ELF-1 (cell line): ENCODE measurements around the gene AP2A2.

ENCODE experiments used
- DNase-seq: peaks from one replicate; pipeline ENCODE4 v3.0.0-alpha.2; 2016; ENCODE audit warnings: low read depth, low spot score

Gene AP2A2

DNA sequence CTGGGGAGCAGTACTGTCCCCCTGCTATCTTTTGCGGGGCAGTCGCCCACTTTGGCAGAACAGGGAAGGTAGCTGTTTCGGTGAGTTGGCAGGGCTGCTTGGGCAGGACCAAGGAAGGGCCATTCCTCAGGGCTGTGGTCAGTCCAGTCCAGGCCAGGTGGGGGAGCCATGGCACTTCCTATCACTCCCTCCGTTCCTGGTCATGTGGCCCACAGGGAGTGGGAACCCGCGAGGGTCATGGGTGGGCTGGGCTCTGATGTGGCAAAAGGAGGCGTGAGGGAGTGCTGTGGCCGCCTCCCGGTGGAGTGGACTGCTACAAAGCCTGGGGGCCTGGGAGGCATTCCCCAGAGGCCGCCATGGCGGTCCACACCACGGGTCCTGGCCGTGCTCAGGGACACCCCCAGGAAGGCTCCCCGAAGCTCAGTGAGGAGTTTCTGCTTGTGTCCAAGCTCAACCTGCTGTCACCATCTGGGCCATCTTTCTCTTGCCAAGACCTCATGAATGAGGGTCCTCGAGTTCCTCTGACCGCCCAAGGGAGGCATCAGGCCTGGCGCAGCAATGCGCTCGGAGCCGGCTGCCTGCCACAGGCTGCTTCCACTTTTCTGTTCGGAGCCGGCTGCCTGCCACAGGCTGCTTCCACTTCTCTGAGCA lies 27.0 kb upstream of the AP2A2 start:
- peak; percentile 42 for DNase-seq

DNA sequence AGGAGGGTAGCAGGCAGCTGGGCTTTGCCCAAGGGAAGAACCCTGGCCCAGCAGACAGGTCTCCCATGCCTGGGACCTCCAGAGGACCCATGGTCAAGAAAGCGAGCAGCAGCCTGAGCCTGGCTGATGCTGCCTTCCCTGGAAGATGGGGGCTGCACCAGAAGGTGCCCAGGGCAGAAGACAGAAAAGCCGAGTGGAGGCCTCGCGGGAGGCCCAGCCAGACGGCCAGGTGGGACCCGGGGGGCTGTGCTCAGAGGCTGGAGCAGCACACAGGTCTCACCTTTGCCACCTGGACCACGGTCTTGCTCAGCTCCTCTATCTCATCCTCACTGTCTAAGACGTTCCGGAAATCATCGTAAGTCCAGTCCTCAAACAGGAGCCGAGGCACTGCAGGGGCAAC lies 25.9 kb upstream of the AP2A2 start:
- DNase-seq, result no peak

- DNase-seq, result no peak
Observed at GRCh38 chr11:900545-900944, 25.1 kb upstream of the AP2A2 start.

- DNase-seq, result no peak
Observed at GRCh38 chr11:901452-902061, 24.1 kb upstream of the AP2A2 start.

DNA sequence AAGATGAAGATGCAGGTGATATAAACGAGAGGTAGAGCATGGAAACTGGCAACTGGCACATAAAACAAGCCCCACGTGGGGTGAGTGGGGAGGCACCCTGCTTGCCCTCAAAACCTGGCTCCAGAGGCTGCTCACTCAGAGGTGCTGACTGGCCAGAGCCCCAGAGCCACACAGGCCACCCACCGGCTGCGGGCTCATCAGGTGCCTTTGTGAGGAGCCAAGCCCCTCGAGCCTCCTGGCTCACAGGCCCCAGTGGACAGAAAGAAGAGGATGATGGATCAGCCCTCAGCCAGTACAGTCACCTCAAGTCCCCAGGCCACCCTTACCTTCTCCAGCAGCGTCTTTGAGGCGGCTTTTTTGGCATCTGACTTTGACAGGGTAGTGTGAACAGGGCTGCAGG lies 21.3 kb upstream of the AP2A2 start:
- DNase-seq, result no peak

- DNase-seq, result no peak
Observed at GRCh38 chr11:905952-906351, 19.7 kb upstream of the AP2A2 start.

GRCh38 chr11:907668-908067 lies 18.0 kb upstream of the AP2A2 start:
- DNase-seq, result no peak

DNA sequence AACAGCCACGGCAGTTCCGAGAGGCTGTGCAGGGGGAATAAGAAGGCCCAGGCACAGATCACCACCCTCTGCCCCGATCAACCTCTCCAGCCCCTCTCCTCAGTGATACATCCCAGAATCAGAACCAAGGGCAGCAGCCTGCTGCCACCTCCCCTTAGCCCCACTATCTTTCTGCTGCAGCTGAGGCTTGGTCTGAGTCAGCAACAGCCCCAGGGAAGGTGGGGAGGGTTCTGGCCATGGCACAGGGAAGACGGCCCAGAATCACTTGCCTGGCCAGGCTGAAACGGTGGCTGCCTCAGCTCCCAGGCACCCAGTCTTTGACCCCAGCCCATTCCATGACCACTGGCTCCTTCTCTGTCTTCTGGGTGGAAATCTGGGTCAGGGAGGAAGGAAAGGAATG lies 17.4 kb upstream of the AP2A2 start:
- peak; percentile 41 for DNase-seq

GRCh38 chr11:909406-909805 lies 16.3 kb upstream of the AP2A2 start:
- DNase-seq, result no peak

- no peak for DNase-seq
Observed at GRCh38 chr11:910044-910588, 15.6 kb upstream of the AP2A2 start.

GRCh38 chr11:910589-911030 lies 15.1 kb upstream of the AP2A2 start, which contains the start of gene CHID1:
Gene CHID1 (minus strand): TSS chr11:910810. CDS start chr11:904816, 5,994 bp downstream.
- peak; percentile 95 for DNase-seq

DNA sequence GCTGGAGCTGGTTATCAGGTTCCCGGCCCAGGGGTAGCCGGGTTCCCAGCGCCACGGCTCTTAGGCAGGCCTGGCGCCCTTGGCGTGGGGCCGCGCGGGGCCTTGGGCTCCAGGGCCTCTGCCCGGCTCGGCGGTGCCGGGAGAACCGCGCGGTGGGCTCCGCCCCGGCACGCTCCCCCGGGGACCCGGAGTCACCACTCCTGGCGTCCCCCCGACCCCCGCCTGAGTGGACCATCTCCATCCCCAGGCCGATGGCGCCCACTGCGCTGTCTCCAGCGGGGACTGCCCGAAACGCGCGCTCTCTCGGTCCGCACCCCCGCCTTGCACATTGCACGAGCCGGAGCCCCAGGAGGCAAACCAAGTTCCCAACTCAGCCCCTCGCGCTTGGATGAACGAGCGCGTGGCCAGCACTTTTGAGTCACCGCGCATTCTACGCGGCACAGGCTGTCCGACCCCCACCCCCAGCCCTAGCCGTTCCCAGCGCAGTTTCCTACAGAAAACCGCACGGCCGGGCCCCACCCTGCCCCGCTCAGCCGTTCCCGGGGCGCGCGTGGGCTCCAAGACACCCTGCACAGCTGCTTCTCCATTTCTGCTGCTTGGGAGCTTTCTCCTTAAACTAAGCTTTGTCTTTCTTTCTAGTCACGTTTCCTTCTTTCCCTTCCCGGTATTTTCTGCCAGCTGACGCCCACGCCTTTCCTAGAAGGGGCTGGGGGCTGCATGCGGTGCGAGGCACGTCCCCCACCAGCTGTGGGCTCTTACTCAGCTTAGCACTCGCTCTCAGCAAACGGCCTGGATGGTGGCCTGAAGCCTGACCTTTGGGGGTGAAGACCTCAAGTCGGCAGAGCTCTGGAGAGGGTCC lies 14.4 kb upstream of the AP2A2 start:
- DNase-seq, result peak; percentile 58

- no peak for DNase-seq
Observed at GRCh38 chr11:911890-912219, 13.8 kb upstream of the AP2A2 start.

DNA sequence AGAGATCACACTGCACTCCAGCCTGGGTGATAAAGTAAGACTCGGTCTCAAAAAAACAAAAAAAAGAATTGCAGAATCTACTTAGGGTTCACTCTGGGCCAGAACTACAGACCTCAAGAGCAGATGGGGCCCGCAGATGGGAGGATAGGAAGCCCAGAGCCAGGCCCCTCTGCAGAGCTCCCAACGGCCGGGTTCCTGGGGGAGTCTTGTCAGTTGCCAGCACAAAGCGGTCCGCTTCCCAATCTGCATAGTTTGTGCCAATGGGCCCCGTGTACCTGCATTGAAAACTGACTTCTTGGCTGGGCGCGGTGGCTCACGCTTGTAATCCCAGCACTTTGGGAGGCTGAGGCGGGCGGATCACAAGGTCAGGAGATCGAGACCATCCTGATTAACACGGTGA lies 13.4 kb upstream of the AP2A2 start:
- no peak for DNase-seq

DNA sequence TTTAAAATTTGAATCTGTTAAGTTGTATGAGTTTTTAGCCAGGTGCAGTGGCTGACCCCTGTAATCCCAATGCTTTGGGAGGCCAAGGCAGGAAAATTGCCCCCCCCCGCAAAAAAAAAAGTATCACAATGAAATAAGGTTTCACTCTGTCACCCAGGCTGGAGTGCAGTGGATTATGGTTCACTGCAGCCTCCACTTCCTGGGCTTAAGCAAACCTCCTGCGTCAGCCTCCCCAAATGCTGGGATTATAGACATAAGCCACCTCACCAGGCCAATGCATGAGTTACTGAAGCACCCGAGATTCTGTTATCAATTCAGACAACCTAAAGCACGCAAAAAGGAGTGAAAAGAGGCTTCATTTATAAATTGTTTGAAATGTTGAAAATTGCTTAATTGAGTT lies 12.6 kb upstream of the AP2A2 start:
- no peak for DNase-seq

DNA sequence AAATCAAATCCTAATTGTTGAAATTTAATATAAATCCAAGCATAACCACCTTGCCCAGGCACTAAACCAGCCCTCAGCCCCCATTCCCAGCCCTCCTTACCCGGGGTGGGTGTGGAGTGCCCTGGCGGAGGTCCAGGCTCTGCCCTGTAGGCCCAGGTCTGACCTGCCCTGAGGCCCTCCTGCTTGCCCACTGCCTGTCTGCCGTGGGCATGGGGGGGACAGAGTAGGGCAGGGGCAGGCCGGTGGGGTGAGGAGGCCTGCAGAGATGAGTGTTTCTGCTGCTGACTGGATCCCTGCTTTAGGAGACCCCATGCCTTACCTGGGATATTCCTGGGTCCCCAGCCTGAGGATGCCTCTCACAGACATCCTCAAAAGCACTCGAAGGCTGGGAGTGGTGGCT lies 11.5 kb upstream of the AP2A2 start:
- no peak for DNase-seq

DNA sequence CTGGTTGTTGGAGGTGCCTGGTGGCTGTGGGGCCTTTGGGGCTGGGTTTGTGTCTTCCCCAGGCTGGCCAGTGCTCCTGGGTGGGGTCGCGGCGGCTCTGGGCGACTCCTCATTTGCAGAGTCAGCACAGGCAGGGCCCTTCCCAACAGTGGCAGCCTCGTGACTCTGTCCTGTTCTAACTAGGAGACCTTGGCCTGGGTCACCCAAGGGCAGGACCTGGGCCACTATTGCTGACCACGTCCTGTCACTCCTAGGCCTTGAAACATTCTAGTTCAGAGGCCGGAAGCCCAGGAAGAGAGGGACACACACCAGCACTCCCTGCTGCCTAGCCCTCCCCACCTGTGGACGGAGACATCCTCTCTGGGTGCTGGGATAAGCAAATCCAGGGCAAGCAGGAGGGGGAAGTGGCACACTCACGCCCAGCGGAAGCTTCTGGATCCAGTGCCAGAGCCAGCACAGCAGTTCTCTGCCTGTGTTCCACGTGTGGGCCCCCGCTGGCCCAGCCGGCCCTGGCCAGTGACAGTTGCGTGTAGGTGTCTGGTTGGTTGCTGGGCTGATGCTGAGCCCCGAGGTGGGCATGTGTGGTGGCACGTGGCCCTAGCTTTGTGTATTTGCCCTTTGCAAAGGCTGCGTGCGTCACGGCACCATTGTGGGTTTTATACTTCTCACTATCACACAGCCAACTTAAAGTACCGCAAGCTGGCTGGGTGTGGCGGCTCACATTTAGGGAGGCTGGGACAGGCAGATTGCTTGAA lies 10.7 kb upstream of the AP2A2 start:
- no peak for DNase-seq

DNA sequence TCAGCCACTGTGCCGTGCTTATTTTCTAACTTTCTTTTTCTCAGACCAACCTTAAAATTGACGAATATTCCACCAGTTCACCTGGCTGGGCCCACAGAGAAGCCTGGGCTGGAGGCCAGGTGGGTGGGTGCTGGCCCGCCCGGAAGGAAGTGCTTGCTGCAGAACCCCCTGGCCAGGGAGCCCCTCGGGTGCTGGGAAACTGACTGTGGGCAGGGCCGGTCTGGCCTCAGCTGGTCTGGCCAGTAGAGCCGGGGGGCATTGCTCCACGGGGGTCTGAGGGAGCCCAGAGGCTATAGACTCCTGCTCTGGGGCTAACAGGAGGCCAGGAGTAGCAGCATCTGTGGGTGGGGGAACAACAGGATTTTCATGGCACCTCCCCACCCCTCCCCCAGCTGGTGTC lies 8.2 kb upstream of the AP2A2 start:
- no peak for DNase-seq

GRCh38 chr11:921921-922678 lies 3.6 kb upstream of the AP2A2 start:
- DNase-seq, result no peak

DNA sequence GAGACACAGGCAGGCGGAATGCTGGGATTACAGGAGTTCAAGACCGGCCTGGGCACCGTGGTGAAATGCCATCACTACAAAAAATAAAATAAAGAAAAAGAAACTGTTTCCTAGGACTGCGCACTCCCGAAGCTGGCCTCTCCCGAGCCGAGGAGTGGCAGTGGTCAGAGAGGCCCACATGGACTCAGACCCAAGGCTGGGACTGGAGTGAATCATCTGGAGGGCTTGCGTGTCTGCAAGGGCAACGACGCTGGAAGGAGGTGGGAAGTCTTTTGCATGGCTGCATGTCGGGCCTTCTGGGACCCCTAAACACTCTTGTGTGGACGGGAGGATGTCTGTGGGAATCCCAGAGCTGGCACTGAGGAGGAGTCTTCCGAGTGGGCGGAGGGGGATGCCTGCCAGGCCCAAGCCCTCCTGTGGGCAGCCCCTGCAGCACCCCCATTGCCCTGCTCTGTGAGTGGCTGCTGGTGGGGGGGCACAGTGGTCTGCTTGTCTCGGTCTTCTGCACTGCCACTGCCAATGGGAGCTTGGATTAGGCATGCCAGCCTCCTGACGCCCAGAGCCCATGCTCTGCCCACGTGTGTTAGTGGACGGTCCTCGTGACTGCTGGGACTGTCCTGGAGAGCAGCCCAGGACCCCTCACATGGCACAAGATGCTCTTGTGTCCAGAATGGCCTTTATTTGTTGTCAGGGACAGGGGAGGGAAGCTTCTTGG lies 1.8 kb upstream of the AP2A2 start:
- DNase-seq, result no peak
